ENCODE measurements around the gene OGFR. TPM values are rescaled to one million over a fixed set of nuclear protein-coding genes. Genes with fewer than 3 reads are reported as not detected.

OGFR gene
- total RNA-seq, 2 donors from 2014 or later = 23.3 to 23.6 TPM

DNA sequence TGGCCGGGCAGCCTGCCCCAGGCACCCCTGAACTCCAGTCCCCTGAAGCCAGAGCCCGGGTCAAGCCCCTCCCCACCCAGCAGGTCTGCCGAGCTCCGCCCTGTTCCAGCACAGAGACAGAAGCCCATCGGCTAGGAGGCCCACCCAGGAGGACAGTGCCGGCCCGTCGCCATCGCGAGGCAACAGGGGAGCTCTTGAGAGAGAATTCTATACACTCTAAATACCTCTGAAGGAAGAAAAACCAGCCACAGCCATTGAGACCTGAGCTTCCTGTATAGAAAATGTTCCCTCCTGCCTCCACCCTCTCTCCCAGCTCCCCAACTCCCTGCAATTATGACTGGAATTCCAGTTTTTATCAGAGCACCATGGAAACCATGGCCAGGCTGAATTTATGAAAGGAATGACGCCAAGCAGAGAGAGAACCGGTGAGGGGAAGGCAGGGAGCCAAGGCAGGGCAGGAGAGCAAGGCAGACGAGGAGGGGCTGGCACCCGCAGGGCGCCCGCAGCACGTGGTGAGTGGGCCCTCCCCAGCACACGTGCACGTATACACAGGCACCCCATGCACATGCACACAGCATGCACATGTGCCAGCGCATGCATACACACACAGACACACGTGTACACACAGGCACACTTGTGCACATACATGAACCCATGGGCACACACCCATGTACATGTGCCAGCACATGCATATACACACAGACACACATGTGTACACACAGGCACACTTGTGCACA is 35.9 kb upstream of the OGFR start:
- intact Hi-C loops (cut with DNase I) = no loop called here
- DNase-seq (peak; percentile 20), ATAC-seq (peak in 1 of 2 donors; percentile 72)

DNA sequence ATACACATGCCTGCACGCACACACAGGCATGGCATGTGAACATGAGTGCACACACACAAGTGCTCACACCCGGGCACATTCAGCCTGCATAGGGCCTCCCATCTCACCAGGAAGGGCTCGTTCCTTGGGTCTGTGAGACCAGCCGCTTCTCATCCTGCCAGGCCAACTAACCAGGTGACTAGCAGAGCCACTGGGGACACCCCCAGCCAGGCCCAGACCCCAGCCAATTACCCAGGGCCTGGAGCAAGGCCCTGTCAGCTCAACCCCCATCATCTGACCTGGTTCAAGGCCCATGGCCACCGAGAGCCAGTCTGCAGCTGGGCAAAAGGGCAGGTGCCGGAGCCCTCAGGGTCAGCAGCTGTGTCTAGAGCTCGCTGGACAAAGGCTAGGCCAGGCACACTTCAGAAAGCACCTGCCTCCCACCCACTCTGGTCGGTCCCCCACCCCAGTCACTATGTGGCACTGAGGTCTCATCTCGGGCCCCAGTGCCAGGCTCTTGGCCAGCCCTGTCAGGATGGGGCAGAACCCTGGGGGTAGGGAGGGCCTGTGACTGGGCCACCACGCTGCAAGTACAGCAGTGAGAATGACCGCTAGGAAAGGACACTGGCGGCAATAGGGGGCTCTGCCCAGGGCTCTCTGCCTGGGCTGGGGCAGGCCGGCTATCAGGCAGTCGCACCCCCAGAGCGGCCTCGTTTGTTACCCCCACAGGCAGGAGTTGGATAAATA is 35.1 kb upstream of the OGFR start:
- intact Hi-C loops (cut with DNase I) = no loop called here
- DNase-seq (peak; percentile 15), ATAC-seq (no peak)

DNA sequence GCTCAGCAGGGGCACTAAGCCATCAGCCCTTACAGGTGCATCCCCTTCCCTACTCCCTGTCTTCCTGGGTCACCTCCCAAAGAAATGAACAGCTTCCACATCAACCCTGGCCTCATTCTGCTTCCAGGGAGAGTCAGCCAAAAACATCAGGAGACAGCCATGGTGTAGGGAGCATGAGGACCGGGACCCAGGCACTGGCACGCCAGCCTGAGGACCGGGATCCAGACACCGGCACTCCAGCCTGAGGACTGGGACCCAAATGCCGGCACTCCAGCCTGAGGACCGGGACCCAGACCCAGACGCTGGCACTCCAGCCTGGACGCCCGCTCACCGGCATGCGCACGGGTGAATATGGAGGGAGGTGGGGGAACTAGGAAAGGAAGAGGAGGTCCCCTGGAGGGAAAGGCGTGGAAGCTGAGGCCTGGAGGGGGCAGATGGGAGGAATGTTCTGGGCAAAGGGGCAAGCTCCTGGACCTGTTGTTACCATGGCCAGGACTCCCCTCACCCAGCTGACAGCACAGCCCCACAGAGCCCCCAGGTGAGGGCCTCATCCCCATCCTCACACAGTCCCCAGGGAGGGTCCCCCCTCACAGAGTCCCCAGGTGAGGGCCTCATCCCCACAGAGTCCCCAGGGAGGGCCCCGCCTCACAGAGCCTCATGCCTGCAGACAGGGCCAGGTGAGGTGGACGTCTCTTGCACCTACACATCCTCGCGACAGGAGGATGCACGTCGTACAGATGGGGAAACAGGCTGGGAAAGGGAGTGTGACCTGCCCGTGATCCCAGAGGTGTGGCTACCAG is 34.3 kb upstream of the OGFR start:
- intact Hi-C loops (cut with DNase I) = no loop called here
- DNase-seq (peak; percentile 14), ATAC-seq (no peak)

DNA sequence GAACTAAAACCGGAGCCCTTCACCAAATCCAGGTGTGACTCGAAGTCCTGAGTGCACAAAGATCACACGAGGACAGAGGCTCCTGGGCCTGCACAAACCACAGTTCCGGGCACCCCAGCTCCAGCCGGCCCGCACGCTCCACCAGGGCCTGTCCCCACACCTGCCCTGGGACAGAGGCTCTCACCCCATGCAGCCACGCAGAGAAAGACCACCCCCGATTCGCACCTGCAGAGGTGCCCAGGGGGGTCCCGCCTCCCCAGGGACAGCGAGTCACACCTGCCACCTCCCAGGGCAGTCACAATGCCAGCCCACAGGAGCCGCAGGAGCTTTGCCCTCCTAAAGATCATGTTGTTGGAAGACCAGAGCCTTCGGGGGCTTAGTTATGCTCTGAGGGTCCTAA is 33.7 kb upstream of the OGFR start:
- intact Hi-C loops (cut with DNase I) = no loop called here
- ATAC-seq = no peak
- peak; percentile 5 for DNase-seq

DNA sequence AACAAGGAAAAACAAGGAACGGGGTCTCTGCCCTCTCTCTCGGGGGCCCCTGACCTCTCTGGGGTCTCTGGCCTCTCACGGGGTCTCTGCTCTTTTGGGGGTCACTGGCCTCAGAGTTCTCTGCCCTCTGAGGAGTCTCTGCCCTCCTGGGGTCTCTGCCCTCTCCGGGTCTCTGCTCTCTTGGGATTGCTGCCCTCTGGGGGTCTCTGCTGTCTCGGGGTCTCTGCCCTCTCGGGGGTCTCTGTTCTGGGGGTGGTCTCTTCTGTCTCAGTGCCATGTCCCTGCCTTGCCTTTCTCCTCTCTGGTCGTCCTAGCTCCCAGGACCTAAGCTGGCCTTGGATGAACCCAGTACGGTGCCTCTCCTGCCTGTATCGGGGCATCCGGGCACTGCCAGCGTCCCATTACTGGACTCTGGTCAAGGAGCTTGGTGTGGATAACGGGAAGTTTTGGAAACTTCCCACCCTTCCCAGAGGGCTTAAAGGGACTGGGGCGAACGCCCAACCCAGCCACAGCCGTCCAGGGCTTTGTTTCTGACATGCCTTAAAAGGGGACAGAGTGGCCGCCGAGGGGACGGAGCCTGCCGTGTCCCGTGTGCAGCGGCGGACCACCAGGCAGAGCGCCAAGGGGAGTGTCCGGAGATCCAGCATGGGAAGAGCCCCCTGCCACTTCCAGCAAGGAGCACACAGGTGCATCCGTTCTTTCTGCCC is 33.1 kb upstream of the OGFR start:
- ATAC-seq (no peak), DNase-seq (peak; percentile 19)
- intact Hi-C loops (cut with DNase I) = no loop called here

DNA sequence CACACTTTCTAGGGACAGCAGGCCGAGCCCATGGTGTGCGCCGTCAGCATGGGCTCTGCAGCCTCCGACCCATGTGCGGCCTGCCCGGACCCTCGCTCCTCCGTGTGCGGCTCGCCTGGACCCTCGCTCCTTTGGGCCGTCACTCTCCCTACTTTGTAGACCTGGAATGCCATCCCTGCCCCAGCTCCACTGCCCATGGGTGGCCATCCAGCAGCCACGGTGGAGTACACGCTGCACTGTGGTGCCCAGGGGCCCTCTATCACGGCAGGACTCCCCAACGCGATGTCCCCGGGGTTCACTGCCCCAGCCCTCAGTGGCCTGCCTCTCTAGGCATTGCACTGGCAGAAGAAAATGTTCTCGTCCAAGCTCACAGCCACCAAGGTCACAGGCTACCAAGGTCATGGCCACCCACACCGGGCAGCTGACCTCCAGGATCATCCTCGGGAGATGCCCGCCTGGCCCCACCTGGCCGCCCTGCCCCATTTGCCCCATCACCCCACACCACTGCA is 32.5 kb upstream of the OGFR start:
- intact Hi-C loops (cut with DNase I) = no loop called here
- ATAC-seq (no peak), DNase-seq (no peak)

DNA sequence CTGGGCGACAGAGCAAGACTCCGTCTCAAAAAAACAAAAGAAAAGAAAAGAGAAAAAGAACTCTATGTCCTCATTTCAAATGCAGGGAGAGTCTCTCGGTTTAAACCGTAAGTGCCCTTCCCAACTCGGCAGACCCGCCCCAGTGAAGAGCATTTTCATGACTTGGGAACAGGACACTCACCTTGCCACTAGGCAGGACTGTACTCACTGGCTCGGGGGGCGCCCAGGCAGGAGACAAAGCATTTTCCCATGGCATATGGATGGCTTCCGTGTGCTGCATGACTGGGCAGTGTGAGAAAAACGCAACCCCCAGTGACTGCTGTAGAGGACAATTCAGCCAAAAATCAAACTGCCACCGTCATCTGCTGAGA is 32.0 kb upstream of the OGFR start:
- DNase-seq (no peak), ATAC-seq (no peak)
- intact Hi-C loops (cut with DNase I) = no loop called here

DNA sequence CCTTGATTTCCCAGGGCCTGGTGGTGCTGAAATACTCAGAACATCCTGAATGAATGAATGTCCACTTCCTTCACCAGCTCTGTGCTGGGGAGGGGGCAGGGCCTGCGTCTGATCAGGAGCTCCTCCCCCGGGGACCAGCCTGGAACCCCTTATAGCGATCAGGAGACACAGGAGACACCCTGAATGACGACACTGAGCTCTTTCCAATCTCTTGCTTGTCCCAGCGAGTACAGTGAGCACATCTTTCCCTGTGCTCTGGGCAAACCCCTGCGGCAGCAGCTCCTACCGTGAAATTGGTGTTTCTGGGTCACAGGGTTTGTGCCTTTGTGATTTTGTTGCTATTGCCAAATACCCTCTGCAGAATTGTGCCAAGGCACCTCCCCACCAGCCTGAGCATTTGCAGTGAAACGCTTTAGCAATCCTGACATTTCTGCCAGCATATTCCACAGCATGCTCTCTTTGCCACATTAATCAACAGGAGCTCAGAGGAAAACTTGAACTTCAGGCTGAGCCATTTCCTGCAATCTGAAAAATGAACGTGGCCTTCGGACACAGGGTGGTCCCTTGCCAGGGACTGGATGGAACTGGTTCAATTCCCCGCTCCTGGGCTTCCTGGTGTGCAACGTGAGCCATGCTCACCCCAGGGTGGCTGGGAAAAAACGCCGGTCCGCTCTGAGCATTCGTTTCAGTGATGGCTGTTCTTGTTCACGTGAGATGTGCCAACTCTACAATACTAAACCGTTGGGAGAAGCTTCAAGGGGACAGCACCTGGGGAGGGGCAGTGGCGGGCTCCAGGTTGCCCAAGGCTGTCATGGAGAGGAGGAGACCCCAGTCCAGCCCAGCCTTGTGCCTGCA is 31.4 kb upstream of the OGFR start:
- ATAC-seq (peak in 1 of 2 donors; percentile 74), DNase-seq (no peak)
- intact Hi-C loops (cut with DNase I) = no loop called here

DNA sequence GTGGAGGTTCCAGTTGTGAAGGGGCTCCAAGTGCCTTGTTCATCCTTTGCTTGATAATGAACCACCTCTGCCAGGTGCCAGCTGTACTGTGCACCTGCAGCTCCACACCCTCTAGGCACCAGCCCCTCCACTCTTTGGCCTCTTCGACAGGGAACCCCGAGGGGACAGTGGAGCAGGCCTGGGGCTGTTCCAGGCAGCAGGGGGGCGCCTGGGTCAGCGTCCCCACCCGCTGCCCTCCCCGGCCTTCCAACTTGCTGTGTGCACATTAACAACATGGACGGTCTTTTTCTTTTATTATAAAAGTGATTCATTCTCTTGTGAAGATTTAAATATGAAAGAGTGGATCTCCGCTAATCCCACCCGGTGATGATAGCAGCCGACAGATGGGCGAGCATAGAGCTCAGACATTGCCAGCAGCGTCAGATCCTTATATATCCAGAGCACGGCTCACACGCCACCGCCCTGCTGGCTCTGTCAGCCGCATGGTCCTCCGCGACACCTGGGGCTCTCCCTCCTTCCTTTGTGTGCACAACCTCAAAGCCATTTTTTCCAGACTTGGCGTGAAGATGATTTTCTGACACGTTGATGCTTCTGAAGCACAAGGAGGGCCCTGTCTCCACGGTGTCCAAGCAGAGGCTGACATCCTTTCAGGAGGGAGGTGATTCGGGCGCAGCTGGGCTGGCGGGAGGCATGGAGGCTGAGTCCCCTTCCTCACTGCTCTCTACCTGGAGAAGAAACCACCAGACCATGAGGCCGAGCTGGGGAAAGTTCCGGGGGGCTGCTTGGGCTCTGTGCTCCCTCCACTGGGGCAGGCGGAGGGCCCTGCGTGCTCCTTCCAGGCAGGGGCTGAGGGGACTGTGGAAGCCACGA is 30.6 kb upstream of the OGFR start:
- intact Hi-C loops (cut with DNase I) = no loop called here
- DNase-seq (no peak), ATAC-seq (no peak)

DNA sequence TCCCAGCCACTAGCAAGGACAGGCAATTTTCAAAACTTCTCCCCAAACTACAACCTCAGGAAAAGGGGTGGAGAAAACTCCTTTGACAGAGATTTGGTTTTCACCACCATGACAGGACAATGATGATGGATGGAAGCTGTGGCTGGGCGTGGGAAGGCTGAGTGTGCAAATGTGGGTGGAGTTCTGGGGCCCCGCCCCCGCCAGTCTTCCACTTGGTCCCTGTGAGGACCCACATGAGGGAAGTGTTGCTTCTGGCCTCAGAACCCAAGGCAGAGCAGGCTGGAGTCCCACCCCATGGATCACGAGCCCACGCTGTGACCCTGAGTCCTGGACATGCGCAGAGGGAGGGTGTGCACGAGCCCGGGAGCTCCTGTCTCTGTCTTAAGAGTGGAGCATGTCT is 29.9 kb upstream of the OGFR start:
- DNase-seq = no peak
- intact Hi-C loops (cut with DNase I) = no loop called here
- ATAC-seq = no peak

DNA sequence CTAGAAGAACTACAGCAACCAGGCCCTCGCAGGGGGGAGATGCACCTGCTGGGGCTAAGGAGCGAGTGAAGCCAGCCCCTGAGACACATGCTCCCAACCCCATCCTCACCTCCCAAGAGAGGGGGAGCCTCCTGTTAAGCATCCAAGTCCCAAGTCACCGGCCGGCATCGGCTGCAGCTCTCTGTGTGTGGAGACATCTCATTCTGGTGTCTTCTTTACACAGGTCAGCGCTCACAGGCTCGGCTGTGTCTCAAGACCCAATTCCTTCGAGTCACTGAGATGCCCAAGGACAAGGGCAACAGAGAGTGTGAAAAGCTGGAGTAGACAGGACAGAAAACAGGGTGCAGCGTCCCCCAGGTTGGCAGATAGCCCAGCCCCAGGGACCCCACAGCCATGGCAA is 29.4 kb upstream of the OGFR start:
- intact Hi-C loops (cut with DNase I) = no loop called here
- DNase-seq = no peak

DNA sequence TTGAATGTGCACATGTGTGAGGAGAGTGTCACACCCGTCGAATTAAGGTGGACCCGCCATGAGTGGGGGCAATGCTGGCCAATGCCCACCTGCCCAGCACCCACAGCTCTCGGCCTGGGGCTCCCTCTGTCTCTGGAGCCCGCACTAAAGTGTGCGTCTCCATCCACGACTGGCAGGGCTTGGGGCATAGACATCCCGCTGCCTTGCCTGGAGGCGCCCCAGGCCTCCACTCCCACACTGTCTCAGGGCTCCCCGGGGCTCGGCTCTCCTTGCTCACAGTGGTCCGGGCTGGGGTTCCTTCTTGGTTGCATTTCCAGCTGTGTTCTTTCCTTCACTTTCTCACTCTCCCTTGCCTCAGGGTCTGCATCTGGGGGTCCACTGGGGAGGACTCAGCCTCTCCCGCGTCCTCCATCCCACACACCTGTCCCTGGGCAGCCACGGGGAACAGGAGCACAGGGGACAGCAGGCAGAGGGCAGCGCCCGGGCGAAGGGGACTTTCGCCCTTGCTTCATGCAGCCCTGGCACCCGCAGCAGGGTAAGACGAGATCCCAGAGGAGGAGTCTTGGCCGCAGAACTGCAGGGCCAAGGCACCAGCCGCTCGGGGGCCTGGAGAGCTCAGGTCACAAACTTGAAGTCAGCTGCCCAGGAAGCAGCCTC is 28.5 kb upstream of the OGFR start:
- DNase-seq (no peak), ATAC-seq (peak in 1 of 2 donors; percentile 35)
- intact Hi-C loops (cut with DNase I) = no loop called here

More for the DNA sequence above, 29.4 kb upstream of the OGFR start:
- ATAC-seq = no peak

DNA sequence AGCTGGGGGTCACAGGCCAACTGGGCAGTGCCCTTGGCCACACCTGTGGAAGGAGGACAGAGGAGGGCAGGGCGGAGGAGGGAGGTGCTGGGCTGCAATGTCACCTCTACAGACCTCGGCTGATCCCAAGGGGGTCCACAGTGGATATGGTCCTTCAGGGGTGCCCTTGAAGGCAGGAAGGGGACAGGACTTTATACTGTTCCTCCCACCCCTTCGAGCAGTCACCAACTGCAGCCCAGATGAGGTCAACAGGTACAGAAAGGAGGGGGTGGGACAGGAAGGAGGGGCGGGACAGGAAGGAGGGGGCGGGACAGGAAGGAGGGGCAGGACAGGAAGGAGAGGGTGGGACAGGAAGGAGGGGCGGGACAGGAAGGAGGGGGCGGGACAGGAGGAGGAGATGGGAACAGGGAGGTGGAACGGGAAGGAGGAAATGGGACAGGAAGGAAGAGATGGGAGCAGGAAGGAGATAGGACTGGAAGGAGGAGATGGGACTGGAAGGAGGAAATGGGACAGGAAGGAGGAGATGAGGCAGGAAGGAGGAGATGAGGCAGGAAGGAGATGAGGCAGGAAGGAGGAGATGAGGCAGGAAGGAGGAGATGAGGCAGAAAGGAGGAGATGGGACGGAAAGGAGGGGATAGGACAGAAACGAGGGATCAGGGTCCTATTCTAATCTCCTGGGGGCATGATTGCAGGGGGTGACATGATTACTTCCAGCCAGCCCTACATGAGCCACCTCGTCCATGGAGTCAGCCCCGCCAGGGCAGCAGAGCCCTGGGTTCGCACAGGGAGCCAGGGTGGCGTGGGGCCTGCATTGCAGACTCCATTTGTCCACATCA is 27.7 kb upstream of the OGFR start:
- DNase-seq (no peak), ATAC-seq (peak in 1 of 2 donors; percentile 16)
- intact Hi-C loops (cut with DNase I) = no loop called here

DNA sequence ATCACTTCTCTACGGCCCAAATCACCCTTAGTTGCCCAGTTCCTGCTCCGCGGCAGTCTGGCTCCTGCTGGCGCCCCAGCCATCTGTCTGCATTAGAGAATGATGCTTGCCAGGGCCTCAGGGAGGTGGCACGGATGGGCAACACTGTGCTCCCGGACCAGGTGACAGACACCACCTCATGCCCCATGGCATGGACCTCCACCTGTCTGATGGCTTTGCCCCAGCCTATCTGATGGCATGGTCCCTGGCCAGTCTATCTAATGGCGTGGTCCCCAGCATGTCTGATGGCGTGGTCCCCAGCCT is 27.2 kb upstream of the OGFR start:
- ATAC-seq (no peak), DNase-seq (no peak)
- intact Hi-C loops (cut with DNase I) = no loop called here

DNA sequence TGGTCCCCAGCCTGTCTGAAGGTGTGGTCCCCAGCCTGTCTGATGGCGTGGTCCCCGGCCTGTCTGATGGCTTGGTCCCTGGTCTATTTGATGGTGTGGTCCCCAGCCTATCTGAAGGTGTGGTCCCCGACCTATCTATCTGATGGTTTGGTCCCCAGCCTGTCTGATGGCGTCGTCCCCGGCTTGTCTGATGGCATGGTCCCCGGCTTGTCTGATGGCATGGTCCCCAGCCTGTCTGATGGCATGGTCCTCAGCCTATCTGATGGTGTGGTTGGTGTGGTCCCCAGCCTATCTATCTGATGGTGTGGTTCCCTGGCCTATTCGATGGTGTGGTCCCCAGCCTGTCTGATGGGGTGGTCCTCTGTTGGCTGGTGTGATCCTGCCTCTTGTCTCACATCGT is 26.6 kb upstream of the OGFR start:
- DNase-seq = no peak
- no peak for ATAC-seq
- intact Hi-C loops (cut with DNase I) = no loop called here

Data from left cardiac atrium (tissue), 4 donors.